Measurements from ENCODE around the gene ARPIN.

ARPIN gene

GRCh38 chr15:89909611-89910010 is 3.1 kb downstream of the ARPIN start:
- Histone ChIP-seq H3K36me3 (ENCODE audit: insufficient read depth, low read length) (peaks cover 39% of the 10 kb centered on the region), H3K9ac (ENCODE audit: low read length) (no peak overlapping the region), H3K4me3 (ENCODE audit: low read depth in 1 of 2, low read length in 2 of 2) (no peak overlapping the region), H3K27me3 (ENCODE audit: control insufficient read depth in 1 of 2, insufficient read depth in 2 of 2, low read length in 2 of 2) (no peaks in the 10 kb centered on the region), H3K4me1 (ENCODE audit: insufficient read depth, low read length) (peaks cover 16% of the 10 kb centered on the region), H3K9me3 (ENCODE audit: low read length) (no peaks in the 10 kb centered on the region), H3K27ac (ENCODE audit: low read depth, low read length) (no peak overlapping the region)

- H3K4me1 ChIP-seq (ENCODE audit: insufficient read depth, low read length) = peaks cover 14% of the 10 kb centered on the region
- H3K9me3 ChIP-seq (ENCODE audit: low read length) = no peaks in the 10 kb centered on the region
- peaks cover 53% of the 10 kb centered on the region for H3K36me3 ChIP-seq (ENCODE audit: insufficient read depth, low read length)
- H3K9ac ChIP-seq (ENCODE audit: low read length) = no peak overlapping the region
- no peaks in the 10 kb centered on the region for H3K27me3 ChIP-seq (ENCODE audit: control insufficient read depth in 1 of 2, insufficient read depth in 2 of 2, low read length in 2 of 2)
- H3K4me3 ChIP-seq (ENCODE audit: low read depth in 1 of 2, low read length in 2 of 2) = no peak overlapping the region
- H3K27ac ChIP-seq (ENCODE audit: low read depth, low read length) = no peak overlapping the region
Measured at GRCh38 chr15:89908226-89908625, 4.5 kb downstream of the ARPIN start.

- Histone ChIP-seq H3K36me3 (ENCODE audit: insufficient read depth, low read length) (peaks cover 61% of the 10 kb centered on the region), H3K9ac (ENCODE audit: low read length) (no peak overlapping the region), H3K4me1 (ENCODE audit: insufficient read depth, low read length) (peaks cover 10% of the 10 kb centered on the region), H3K27me3 (ENCODE audit: control insufficient read depth in 1 of 2, insufficient read depth in 2 of 2, low read length in 2 of 2) (no peaks in the 10 kb centered on the region), H3K4me3 (ENCODE audit: low read depth in 1 of 2, low read length in 2 of 2) (no peak overlapping the region), H3K27ac (ENCODE audit: low read depth, low read length) (no peak overlapping the region), H3K9me3 (ENCODE audit: low read length) (no peaks in the 10 kb centered on the region)
Measured at GRCh38 chr15:89907289-89907688, 5.5 kb downstream of the ARPIN start.

GRCh38 chr15:89905846-89906378 is 6.8 kb downstream of the ARPIN start:
- Histone ChIP-seq H3K9me3 (ENCODE audit: low read length) (no peaks in the 10 kb centered on the region), H3K27me3 (ENCODE audit: control insufficient read depth in 1 of 2, insufficient read depth in 2 of 2, low read length in 2 of 2) (no peaks in the 10 kb centered on the region), H3K27ac (ENCODE audit: low read depth, low read length) (no peak overlapping the region), H3K4me1 (ENCODE audit: insufficient read depth, low read length) (no peaks in the 10 kb centered on the region), H3K36me3 (ENCODE audit: insufficient read depth, low read length) (peaks cover 70% of the 10 kb centered on the region), H3K4me3 (ENCODE audit: low read depth in 1 of 2, low read length in 2 of 2) (no peak overlapping the region), H3K9ac (ENCODE audit: low read length) (no peak overlapping the region)

- no peaks in the 10 kb centered on the region for H3K9me3 ChIP-seq (ENCODE audit: low read length)
Measured at GRCh38 chr15:89904519-89904918, 8.2 kb downstream of the ARPIN start.

GRCh38 chr15:89903858-89904130 is 9.0 kb downstream of the ARPIN start:
- Histone ChIP-seq H3K4me3 (ENCODE audit: low read depth in 1 of 2, low read length in 2 of 2) (no peak overlapping the region), H3K9me3 (ENCODE audit: low read length) (no peaks in the 10 kb centered on the region), H3K27ac (ENCODE audit: low read depth, low read length) (no peak overlapping the region), H3K36me3 (ENCODE audit: insufficient read depth, low read length) (peaks cover 59% of the 10 kb centered on the region), H3K27me3 (ENCODE audit: control insufficient read depth in 1 of 2, insufficient read depth in 2 of 2, low read length in 2 of 2) (no peaks in the 10 kb centered on the region), H3K4me1 (ENCODE audit: insufficient read depth, low read length) (no peaks in the 10 kb centered on the region), H3K9ac (ENCODE audit: low read length) (no peak overlapping the region)

More at GRCh38 chr15:89904519-89904918, 8.2 kb downstream of the ARPIN start:
- no peak overlapping the region for H3K4me3 ChIP-seq (ENCODE audit: low read depth in 1 of 2, low read length in 2 of 2)
- H3K27ac ChIP-seq (ENCODE audit: low read depth, low read length) = no peak overlapping the region
- H3K4me1 ChIP-seq (ENCODE audit: insufficient read depth, low read length) = no peaks in the 10 kb centered on the region
- no peaks in the 10 kb centered on the region for H3K27me3 ChIP-seq (ENCODE audit: control insufficient read depth in 1 of 2, insufficient read depth in 2 of 2, low read length in 2 of 2)
- no peak overlapping the region for H3K9ac ChIP-seq (ENCODE audit: low read length)
- H3K36me3 ChIP-seq (ENCODE audit: insufficient read depth, low read length) = peaks cover 64% of the 10 kb centered on the region

GRCh38 chr15:89903015-89903857 is 9.5 kb downstream of the ARPIN start:
- Histone ChIP-seq H3K4me3 (ENCODE audit: low read depth in 1 of 2, low read length in 2 of 2) (no peak overlapping the region), H3K27me3 (ENCODE audit: control insufficient read depth in 1 of 2, insufficient read depth in 2 of 2, low read length in 2 of 2) (no peaks in the 10 kb centered on the region), H3K9me3 (ENCODE audit: low read length) (no peaks in the 10 kb centered on the region), H3K9ac (ENCODE audit: low read length) (no peak overlapping the region), H3K27ac (ENCODE audit: low read depth, low read length) (no peak overlapping the region), H3K4me1 (ENCODE audit: insufficient read depth, low read length) (no peaks in the 10 kb centered on the region), H3K36me3 (ENCODE audit: insufficient read depth, low read length) (peaks cover 56% of the 10 kb centered on the region)

GRCh38 chr15:89900849-89901248 is 11.9 kb downstream of the ARPIN start:
- Histone ChIP-seq H3K27me3 (ENCODE audit: control insufficient read depth in 1 of 2, insufficient read depth in 2 of 2, low read length in 2 of 2) (no peaks in the 10 kb centered on the region), H3K9me3 (ENCODE audit: low read length) (no peaks in the 10 kb centered on the region), H3K4me3 (ENCODE audit: low read depth in 1 of 2, low read length in 2 of 2) (no peak overlapping the region), H3K9ac (ENCODE audit: low read length) (no peak overlapping the region), H3K36me3 (ENCODE audit: insufficient read depth, low read length) (peaks cover 42% of the 10 kb centered on the region), H3K27ac (ENCODE audit: low read depth, low read length) (no peak overlapping the region), H3K4me1 (ENCODE audit: insufficient read depth, low read length) (no peaks in the 10 kb centered on the region)

GRCh38 chr15:89899951-89900567 is 12.7 kb downstream of the ARPIN start:
- Histone ChIP-seq H3K9ac (ENCODE audit: low read length) (no peak overlapping the region), H3K27ac (ENCODE audit: low read depth, low read length) (no peak overlapping the region), H3K4me1 (ENCODE audit: insufficient read depth, low read length) (no peaks in the 10 kb centered on the region)

GRCh38 chr15:89899295-89899945 is 13.3 kb downstream of the ARPIN start:
- Histone ChIP-seq H3K27ac (ENCODE audit: low read depth, low read length) (no peak overlapping the region), H3K27me3 (ENCODE audit: control insufficient read depth in 1 of 2, insufficient read depth in 2 of 2, low read length in 2 of 2) (no peaks in the 10 kb centered on the region), H3K9ac (ENCODE audit: low read length) (no peak overlapping the region), H3K4me1 (ENCODE audit: insufficient read depth, low read length) (no peaks in the 10 kb centered on the region), H3K4me3 (ENCODE audit: low read depth in 1 of 2, low read length in 2 of 2) (no peak overlapping the region), H3K9me3 (ENCODE audit: low read length) (no peaks in the 10 kb centered on the region), H3K36me3 (ENCODE audit: insufficient read depth, low read length) (peaks cover 32% of the 10 kb centered on the region)

More at GRCh38 chr15:89899951-89900567, 12.7 kb downstream of the ARPIN start:
- H3K9me3 ChIP-seq (ENCODE audit: low read length) = no peaks in the 10 kb centered on the region
- no peak overlapping the region for H3K4me3 ChIP-seq (ENCODE audit: low read depth in 1 of 2, low read length in 2 of 2)
- peaks cover 37% of the 10 kb centered on the region for H3K36me3 ChIP-seq (ENCODE audit: insufficient read depth, low read length)
- H3K27me3 ChIP-seq (ENCODE audit: control insufficient read depth in 1 of 2, insufficient read depth in 2 of 2, low read length in 2 of 2) = no peaks in the 10 kb centered on the region

- Histone ChIP-seq H3K9me3 (ENCODE audit: low read length) (no peaks in the 10 kb centered on the region), H3K9ac (ENCODE audit: low read length) (no peak overlapping the region), H3K36me3 (ENCODE audit: insufficient read depth, low read length) (peaks cover 26% of the 10 kb centered on the region), H3K4me3 (ENCODE audit: low read depth in 1 of 2, low read length in 2 of 2) (no peak overlapping the region), H3K27ac (ENCODE audit: low read depth, low read length) (no peak overlapping the region), H3K27me3 (ENCODE audit: control insufficient read depth in 1 of 2, insufficient read depth in 2 of 2, low read length in 2 of 2) (no peaks in the 10 kb centered on the region), H3K4me1 (ENCODE audit: insufficient read depth, low read length) (no peaks in the 10 kb centered on the region)
Measured at GRCh38 chr15:89898614-89899294, 14.0 kb downstream of the ARPIN start.
